ELF-1 (cell line): ENCODE results near the gene NCK1.

ENCODE experiments used
- DNase-seq: peaks from one replicate; pipeline ENCODE4 v3.0.0-alpha.2; 2016; ENCODE audit warnings: low read depth, low spot score

NCK1 gene

DNA sequence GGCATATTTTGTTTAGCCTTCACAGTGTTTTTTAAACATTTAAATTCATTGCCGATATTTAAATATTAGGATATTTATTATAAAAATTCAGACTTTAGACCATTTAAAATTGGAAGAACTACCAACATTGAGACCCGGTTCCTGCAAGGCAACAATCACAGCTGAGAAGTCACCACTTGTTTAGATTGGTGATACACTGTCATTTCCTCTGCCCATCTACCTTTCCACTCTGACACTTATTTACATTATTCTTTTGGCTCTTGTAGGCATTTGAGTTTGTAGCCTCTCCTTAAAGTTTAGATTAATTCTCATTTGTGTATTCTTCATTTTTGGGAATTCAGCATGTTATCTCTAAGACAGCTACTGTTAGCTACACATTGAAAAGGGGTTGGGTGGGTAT, 85.5 kb downstream of the NCK1 start:
- no peak for DNase-seq

GRCh38 chr3:136949146-136949545, 87.1 kb downstream of the NCK1 start:
- no peak for DNase-seq

DNA sequence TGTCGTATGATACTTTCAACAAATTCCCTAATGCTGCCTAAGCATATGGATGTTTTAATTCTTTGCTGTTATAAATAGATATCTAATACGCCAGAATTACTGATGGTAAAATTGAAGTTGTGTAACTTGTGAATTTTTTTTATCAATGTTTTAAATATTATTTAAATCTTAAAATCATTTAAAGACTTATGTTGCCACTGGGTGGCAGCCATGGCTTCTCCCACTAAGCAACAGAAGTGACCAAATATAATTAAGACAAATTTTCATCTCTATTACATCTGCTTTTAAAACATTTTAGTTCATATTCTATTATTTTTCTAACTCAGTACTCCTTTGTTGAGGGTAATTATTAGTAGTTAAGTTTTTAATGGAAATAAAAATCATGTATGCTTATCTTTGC, 87.7 kb downstream of the NCK1 start:
- no peak for DNase-seq

GRCh38 chr3:136950623-136951022, 88.6 kb downstream of the NCK1 start:
- DNase-seq: no peak

DNA sequence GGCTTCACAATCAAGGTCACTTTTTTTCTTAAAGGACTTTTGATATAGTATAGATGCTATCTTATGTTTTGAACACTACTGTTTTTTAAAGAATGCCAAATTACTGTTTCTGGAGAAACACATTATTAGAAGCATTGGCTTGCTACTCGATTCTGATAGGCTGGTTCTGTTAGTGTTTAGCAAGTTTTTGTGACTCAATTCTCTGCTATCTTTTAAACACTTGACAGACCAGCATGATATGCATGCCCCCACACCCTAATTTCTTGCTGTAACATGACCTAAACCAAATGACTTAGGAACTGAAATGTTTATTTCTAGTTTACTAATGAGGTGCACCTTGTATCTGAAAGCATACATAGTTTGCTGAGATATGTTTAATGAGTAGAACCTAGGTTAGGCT, 90.3 kb downstream of the NCK1 start:
- DNase-seq: no peak

DNA sequence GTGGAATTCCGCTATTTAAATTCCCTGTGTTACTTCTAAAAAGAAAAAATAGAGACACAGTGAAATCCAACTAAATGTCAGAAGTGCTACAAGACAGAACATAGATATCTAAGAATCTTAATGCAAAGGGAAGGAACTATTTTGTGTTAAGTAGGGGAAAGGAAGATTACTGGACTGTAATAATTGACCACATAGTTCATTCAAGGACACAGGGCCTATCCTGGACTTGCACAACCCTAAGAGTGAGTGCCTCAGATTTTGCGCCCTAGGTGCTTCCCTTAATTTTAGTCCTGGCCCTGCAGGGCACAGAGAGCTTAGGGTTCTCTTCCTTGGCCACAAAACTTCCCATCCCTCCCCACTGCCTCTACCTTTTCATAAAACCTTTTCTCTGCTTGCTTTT, 92.2 kb downstream of the NCK1 start:
- no peak for DNase-seq

GRCh38 chr3:136954980-136955780, 93.2 kb downstream of the NCK1 start:
- DNase-seq: no peak

DNA sequence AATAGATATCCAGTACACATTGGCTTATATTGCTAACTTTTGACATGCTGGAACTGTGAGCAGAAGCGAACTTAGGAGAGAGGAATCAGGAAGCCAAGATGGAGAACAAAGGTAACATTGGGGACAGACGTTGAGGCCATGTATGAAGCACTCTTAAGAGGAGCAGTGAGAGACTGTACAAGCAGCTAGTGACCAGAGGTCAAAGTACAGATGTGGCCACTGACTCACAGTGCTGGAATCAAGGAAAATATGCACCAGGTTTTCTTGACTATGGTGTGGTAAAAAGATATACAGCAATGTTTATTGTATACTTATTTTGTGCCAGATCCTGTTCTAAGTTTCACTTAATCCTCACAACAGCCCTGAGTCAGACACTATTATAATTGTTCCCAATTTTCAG, 93.8 kb downstream of the NCK1 start:
- DNase-seq: no peak

GRCh38 chr3:136956971-136957370, 95.0 kb downstream of the NCK1 start:
- no peak for DNase-seq

- peak; percentile 4 for DNase-seq
These were observed 95.8 kb downstream of the NCK1 start, which contains the start of gene IL20RB for GRCh38 chr3:136957751-136958288. TSS of gene IL20RB (plus strand) at chr3:136957983. CDS start at chr3:136958114, 131 bp downstream.

GRCh38 chr3:136958939-136959338, 96.9 kb downstream of the NCK1 start:
- DNase-seq: no peak

- no peak for DNase-seq
These were observed 97.6 kb downstream of the NCK1 start for GRCh38 chr3:136959599-136959998.

- peak; percentile 16 for DNase-seq
These were observed 99.1 kb downstream of the NCK1 start for GRCh38 chr3:136960838-136961836.

DNA sequence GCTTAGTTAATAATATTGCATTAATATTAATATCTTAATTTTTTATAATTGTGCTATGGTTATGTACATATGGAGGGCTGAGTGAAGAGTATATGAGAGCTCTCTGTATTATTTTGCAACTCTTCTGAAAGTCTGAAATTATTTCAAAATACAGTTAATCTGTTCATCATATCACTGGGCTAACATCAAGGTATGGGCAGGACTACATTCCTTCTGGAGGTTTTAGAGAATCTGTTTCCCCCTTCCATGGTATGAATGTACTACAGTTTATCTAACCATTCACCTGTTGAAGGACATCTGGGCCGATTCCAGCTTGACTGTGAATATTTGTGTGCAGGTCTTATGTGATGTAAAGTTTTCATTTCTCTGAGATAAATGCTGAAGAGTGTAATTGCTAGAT, 100.9 kb downstream of the NCK1 start:
- DNase-seq: no peak

- DNase-seq: peak; percentile 63
These were observed 107.5 kb downstream of the NCK1 start for GRCh38 chr3:136969539-136969938.

DNA sequence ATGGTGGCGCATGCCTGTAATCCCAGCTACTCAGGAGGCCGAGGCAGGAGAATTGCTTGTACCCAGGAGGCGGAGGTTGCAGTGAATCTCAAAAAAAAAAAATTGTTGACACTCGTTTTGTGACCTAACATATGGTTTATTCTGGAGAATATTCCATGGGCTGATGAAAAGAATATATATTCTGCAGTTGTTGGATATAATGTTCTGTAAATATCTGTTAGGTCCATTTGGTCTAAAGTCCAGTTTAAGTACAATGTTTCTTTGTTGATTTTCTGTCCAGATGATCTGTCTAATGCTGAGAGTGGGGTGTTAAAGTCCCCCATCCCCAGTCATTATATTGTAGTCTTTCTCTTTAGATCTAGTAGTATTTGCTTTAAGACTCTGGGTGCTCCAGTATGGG, 111.3 kb downstream of the NCK1 start:
- DNase-seq: no peak

DNA sequence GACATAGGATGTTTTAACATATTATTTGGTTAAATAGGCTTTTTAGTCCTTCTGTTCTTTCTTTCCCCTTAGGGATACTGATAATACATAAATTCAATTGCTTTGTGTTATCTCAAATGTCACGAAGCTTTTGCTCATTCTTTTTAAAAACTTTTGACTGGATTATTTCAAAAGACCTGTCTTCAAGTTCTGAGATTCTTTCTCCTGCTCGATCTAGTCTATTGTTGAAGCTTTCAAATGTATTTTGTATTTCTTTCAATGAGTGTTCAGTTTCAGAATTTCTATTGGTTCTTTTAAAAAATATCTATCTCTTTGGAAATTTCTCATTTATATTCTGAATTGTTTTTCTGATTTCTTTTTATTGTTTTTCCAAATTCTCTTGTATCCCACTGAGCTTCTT, 112.7 kb downstream of the NCK1 start:
- DNase-seq: no peak

GRCh38 chr3:136979204-136979603, 117.2 kb downstream of the NCK1 start:
- no peak for DNase-seq

DNA sequence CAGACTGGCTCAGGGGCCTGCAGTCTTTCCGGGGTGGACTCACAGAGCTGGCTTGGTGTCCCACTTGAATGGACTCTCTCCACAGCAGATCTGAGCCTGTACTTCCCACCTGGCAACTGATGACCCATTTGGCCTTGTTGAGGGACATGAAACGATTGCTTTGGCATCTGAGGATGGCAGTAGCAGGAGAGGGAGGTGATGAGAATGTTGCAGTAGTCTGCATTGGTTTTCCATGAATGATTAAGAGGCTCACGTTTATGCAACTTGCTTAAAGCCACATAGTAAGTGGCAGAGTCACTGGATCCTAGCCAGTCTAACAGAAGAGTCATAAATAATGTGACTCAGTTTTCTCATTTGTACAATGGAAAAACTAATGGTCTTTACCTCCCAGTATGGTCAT, 117.7 kb downstream of the NCK1 start:
- DNase-seq: no peak

GRCh38 chr3:136982033-136982432, 120.0 kb downstream of the NCK1 start:
- no peak for DNase-seq

DNA sequence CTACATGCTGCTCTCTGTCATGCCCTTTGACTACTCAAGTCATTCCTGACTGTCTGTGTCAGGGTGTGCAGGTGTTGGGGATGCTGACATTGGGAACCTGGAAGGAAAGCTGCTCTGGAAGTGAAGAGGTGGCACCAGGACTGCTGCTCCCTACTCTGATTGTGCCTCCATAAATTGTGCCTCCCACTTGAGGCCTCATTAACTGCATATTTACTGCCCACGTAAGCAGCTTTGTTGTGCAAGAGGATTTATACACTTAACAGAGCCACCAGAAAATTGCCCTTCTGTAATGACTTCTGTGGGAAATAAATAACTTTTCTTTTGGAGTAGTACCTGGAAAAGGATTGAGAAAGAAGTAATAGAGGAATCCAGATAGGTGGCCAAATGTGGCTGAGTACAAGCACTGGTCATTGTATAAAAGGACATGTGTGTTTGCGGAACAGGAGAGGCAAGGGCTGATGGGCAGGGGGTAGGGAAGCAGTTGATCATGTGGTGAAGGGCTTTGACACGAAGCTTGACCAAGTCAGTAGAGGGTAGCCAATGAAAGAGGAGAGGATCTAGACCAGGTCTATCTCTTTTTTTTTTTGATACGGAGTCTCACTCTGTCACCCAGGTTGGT, 120.6 kb downstream of the NCK1 start:
- no peak for DNase-seq

DNA sequence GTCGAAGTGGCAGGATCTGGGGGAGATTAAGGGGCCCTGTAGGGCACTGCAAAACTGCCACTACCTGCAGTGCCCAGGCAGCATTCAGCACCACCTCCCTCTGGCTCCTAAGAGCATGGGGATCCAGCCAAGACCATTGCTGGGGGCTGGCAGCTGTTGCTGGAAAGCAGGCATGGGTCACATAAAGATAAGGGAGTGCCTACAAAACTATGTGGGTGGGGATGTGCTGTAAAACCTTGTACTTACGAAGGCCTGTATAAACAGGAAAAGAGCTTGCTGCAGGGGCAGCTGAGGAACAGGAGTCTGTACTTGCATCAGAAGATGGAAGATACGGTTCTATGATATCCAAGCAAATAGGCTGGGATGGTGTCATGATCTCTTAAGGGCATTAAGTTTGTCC, 122.8 kb downstream of the NCK1 start:
- peak; percentile 51 for DNase-seq
